Naive thymus-derived CD8-positive, alpha-beta T cell (primary cell): Measurements from ENCODE around the gene BTBD1. TPM values are rescaled to one million over a fixed set of nuclear protein-coding genes. Genes with fewer than 3 reads are reported as not detected.

ENCODE experiments used
- ATAC-seq, 2 donors: fragments of 150-1000 bp; cut with Tn5 transposase in 1 of 2; sonication (Bioruptor Pico), chemical (Tn5 transposase) in 1 of 2; 1 replicate in 1 of 2; 2 replicates in 1 of 2; pipeline ENCODE4 v1.10.0; 2021; ENCODE audit warnings: mild to moderate bottlenecking in 2 of 2, moderate library complexity in 2 of 2
- POLR2A ChIA-PET: fragments of 350-600 bp; sonication (Branson Sonifier 250); formaldehyde crosslinking; loops from one replicate; lab custom pipeline; 2021; ENCODE audit warnings: antibody characterized with exemption; lab: Charles Lee
- DNase-seq, 10 donors: peaks; one replicate each; pipeline versions ENCODE4 v3.0.0 to v3.0.0-alpha.2; 2020 to 2022
- H3K27ac Mint-ChIP-seq, 10 donors: one replicate each; pipeline ENCODE4 v1.8.0; 2020 to 2022; ENCODE audit warnings: mild to moderate bottlenecking in 10 of 10, mixed read lengths in 10 of 10, moderate library complexity in 4 of 10, inconsistent platforms in 1 of 10
- H3K27me3 Mint-ChIP-seq, 5 donors: one replicate each; pipeline ENCODE4 v1.8.0; 2021 to 2022; ENCODE audit warnings: mixed read lengths in 5 of 5
- H3K36me3 Mint-ChIP-seq, 3 donors: one replicate each; pipeline ENCODE4 v1.8.0; 2020 to 2022; ENCODE audit warnings: mixed read lengths in 3 of 3, mild to moderate bottlenecking in 2 of 3, inconsistent platforms in 1 of 3
- H3K4me1 Mint-ChIP-seq, 4 donors: one replicate each; pipeline ENCODE4 v1.8.0; 2021 to 2022; ENCODE audit warnings: mixed read lengths in 4 of 4
- H3K4me3 Mint-ChIP-seq, 10 donors: one replicate each; pipeline ENCODE4 v1.8.0; 2020 to 2022; ENCODE audit warnings: mild to moderate bottlenecking in 10 of 10, mixed read lengths in 10 of 10, moderate library complexity in 6 of 10, inconsistent platforms in 1 of 10
- H3K9me3 Mint-ChIP-seq, 9 donors: one replicate each; pipeline ENCODE4 v1.8.0; 2020 to 2022; ENCODE audit warnings: mixed read lengths in 9 of 9, mild to moderate bottlenecking in 3 of 9, inconsistent platforms in 1 of 9, moderate library complexity in 1 of 9
- microRNA-seq: library from miRNA; unstranded; fragments of <30 nt; microRNA quantifications from one replicate; pipeline ENCODE4 v1.2.0, GENCODE V29; 2022; ENCODE audit warnings: borderline microRNAs expressed
- polyA plus RNA-seq, 3 donors: library from polyadenylated mRNA; unstranded; fragments of 300-500 nt; fragmentation: Illumina TruSeq; gene quantifications; one replicate each; pipeline ENCODE4 v1.2.3, GENCODE V29; 2021
- total RNA-seq, 8 experiments: library from RNA in 2 of 8; stranded (reverse) in 2 of 8; gene quantifications; one replicate each; pipeline ENCODE4 v1.2.3 and lab custom pipeline; 2021 to 2026

The BTBD1 gene
- total and polyA plus RNA-seq, 5 experiments from 2014 or later = 36.0 to 43.3 (median 40.6) TPM

GRCh38 chr15:82977076-82977475 lies 90.0 kb downstream of the BTBD1 start:
- no peak for DNase-seq
- ATAC-seq = no peak
- Mint-ChIP-seq H3K9me3 (no peaks in the 10 kb centered on the region), H3K4me3 (no peak overlapping the region), H3K4me1 (peaks cover 0 to 4% (median 0%) of the 10 kb centered on the region in 4 donors), H3K36me3 (peaks cover 0 to 2% (median 2%) of the 10 kb centered on the region in 3 donors), H3K27me3 (no peaks in the 10 kb centered on the region), H3K27ac (no peak overlapping the region)
- POLR2A ChIA-PET = no interaction called here

DNA sequence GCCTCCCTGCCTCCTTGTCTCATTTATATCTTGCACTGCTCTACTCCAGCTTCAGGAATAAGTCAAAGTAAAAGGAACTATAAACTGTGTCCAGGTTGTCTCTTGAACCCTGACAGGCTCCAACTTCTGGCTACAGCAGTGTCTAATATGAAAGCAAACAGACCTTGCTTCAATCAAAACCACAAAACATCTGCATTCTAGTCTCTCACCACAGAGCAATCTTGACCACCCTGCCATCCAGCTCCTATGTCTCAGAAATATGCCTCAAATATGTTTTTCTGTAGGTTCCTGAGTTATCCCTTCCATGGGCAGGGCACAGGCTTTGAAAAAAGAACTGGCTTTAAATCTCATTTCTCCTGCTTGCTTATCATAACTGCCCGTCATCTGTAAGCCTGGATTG lies 94.1 kb downstream of the BTBD1 start:
- Mint-ChIP-seq H3K9me3 (no peaks in the 10 kb centered on the region), H3K36me3 (peaks cover 0 to 2% (median 0%) of the 10 kb centered on the region in 3 donors), H3K27ac (no peak overlapping the region), H3K4me3 (no peak overlapping the region), H3K4me1 (peaks cover 0 to 2% (median 0%) of the 10 kb centered on the region in 4 donors), H3K27me3 (no peaks in the 10 kb centered on the region)
- no peak for DNase-seq
- POLR2A ChIA-PET = no interaction called here
- no peak for ATAC-seq

- no peaks in the 10 kb centered on the region for H3K36me3 Mint-ChIP-seq
- H3K9me3 Mint-ChIP-seq = no peaks in the 10 kb centered on the region
- no peak for DNase-seq
- peaks cover 0 to 4% (median under 1%) of the 10 kb centered on the region in 4 donors for H3K4me1 Mint-ChIP-seq
- no peak for ATAC-seq
- no peaks in the 10 kb centered on the region for H3K27me3 Mint-ChIP-seq
- no peak overlapping the region for H3K4me3 Mint-ChIP-seq
- POLR2A ChIA-PET = interaction anchor here (0.6 kb wide), 1 partner anchor 582 kb away, joined by 5 read pairs; no protein-coding TSS in a partner anchor
- H3K27ac Mint-ChIP-seq = peak overlapping the region in 1 of 10 donors; percentile 4
These were observed 95.7 kb downstream of the BTBD1 start for GRCh38 chr15:82971218-82971984.

- DNase-seq = no peak
- Mint-ChIP-seq H3K27me3 (no peaks in the 10 kb centered on the region), H3K4me3 (no peak overlapping the region), H3K4me1 (peaks cover 0 to 4% (median 2%) of the 10 kb centered on the region in 4 donors), H3K27ac (no peak overlapping the region), H3K36me3 (no peaks in the 10 kb centered on the region), H3K9me3 (no peaks in the 10 kb centered on the region)
- POLR2A ChIA-PET = interaction anchor here (0.6 kb wide), 1 partner anchor 581 kb away, joined by 5 read pairs; no protein-coding TSS in a partner anchor
- ATAC-seq = no peak
These were observed 96.4 kb downstream of the BTBD1 start for GRCh38 chr15:82970696-82971095.

DNA sequence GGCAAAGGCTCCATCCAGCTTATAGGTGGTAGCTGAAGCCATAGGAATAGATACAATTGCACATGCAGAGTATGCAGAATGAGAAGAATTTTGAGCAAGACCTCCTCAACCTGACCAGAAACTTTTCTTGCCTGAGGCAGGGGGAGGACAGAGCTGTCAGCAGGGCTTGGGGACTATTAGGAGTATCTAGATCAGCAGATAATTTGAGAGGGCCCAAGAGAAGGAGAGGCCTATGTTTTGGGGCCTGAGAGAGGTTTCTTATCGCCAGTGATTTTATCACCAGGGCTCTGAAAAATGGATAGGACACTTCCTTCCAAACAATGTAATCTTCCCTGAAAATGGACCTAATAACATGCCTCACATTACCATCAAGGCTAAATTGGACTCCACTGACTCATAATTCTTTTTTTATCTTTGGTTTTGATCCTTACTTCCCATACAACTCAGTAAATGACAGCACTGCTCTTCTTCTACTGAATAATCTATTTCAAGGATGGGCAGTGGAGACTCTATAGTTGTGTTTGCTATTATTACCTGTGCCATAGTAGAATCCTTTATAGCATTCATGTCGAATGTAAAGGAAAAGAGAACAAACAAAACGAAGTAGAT lies 96.9 kb downstream of the BTBD1 start:
- DNase-seq = no peak
- POLR2A ChIA-PET = interaction anchor here (0.6 kb wide), 1 partner anchor 581 kb away, joined by 5 read pairs; no protein-coding TSS in a partner anchor
- H3K4me3 Mint-ChIP-seq = no peak overlapping the region
- peaks cover 0 to 4% (median 2%) of the 10 kb centered on the region in 4 donors for H3K4me1 Mint-ChIP-seq
- no peaks in the 10 kb centered on the region for H3K9me3 Mint-ChIP-seq
- no peaks in the 10 kb centered on the region for H3K36me3 Mint-ChIP-seq
- no peaks in the 10 kb centered on the region for H3K27me3 Mint-ChIP-seq
- H3K27ac Mint-ChIP-seq = no peak overlapping the region
- no peak for ATAC-seq

DNA sequence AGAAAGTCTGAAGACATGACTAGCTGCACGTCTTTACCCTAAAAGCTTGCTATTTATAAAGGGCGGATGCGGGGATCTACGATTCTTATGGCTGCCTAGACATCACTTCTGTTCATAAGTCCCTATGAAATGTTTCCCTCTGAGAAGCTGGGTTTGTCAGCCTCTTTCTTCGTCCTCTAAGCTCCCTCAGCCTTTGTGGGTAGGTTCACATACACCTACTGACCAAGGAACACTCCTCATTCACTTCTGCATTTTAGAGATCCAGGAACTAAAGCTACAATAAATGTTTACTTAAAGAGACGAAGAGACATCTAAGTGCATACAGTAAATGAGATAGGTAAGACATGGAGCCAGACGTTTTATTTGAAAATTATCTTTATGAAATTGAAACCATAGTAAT lies 97.7 kb downstream of the BTBD1 start:
- no peaks in the 10 kb centered on the region for H3K9me3 Mint-ChIP-seq
- no peaks in the 10 kb centered on the region for H3K27me3 Mint-ChIP-seq
- POLR2A ChIA-PET = no interaction called here
- DNase-seq (no peak), ATAC-seq (no peak)
- peaks cover 0 to 4% (median 2%) of the 10 kb centered on the region in 4 donors for H3K4me1 Mint-ChIP-seq
- H3K4me3 Mint-ChIP-seq = no peak overlapping the region
- no peak overlapping the region for H3K27ac Mint-ChIP-seq
- no peaks in the 10 kb centered on the region for H3K36me3 Mint-ChIP-seq

DNA sequence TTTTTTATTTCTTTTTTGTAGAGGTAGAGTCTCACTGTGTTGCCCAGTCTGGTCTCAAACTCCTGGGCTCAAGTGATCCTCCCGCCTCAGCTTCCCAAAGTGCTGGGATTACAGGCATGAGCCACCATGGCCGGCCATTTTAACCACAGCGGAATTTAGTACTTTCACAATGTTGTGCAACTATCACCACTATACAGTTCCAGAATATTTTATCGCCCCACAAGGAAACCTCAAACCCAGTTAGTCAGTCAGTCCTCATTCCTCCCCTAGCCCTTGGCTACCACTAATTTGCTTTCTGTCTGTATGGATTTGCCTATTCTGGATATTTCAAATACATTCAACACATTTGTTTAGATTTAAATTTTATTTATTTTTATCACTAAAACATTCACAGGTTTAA lies 99.0 kb downstream of the BTBD1 start:
- Mint-ChIP-seq H3K27me3 (no peaks in the 10 kb centered on the region), H3K36me3 (no peaks in the 10 kb centered on the region), H3K4me3 (no peak overlapping the region), H3K27ac (no peak overlapping the region), H3K9me3 (no peaks in the 10 kb centered on the region), H3K4me1 (peaks cover 0 to 4% (median 2%) of the 10 kb centered on the region in 4 donors)
- POLR2A ChIA-PET = no interaction called here
- ATAC-seq (no peak), DNase-seq (no peak)

GRCh38 chr15:82966671-82967071 lies 100.4 kb downstream of the BTBD1 start:
- H3K4me3 Mint-ChIP-seq = no peak overlapping the region

More at GRCh38 chr15:82966671-82967071, 100.4 kb downstream of the BTBD1 start:
- POLR2A ChIA-PET = no interaction called here
- ATAC-seq = no peak
- no peak for DNase-seq
- Mint-ChIP-seq H3K4me1 (peaks cover 0 to 4% (median 2%) of the 10 kb centered on the region in 4 donors), H3K36me3 (no peaks in the 10 kb centered on the region), H3K9me3 (no peaks in the 10 kb centered on the region), H3K27ac (no peak overlapping the region), H3K27me3 (no peaks in the 10 kb centered on the region)

Small RNAs within 50 kb of the gene (microRNA-seq; reads per million reads assigned to microRNA genes)
- gene MIR4515 = not detected

Other genes with a start within 250 kb of the BTBD1 start
- gene HOMER2, start 114.5 kb downstream of the BTBD1 start, total RNA-seq = 1 to 10 TPM; 6.1 to 6.2 TPM
- gene HOMER2, start 114.5 kb downstream of the BTBD1 start, polyA plus RNA-seq = 1 to 10 TPM in 2 of 3 donors, under 1 TPM in 1; 0.23 to 3.1 (median 1.7) TPM
- 10 to 100 TPM; 17.5 to 22.3 TPM for gene RAMAC, start 81.0 kb downstream of the BTBD1 start, total RNA-seq
- 10 to 100 TPM; 28.5 to 35.0 (median 31.7) TPM for gene RAMAC, start 81.0 kb downstream of the BTBD1 start, polyA plus RNA-seq
- 10 to 100 TPM; 48.4 to 49.9 TPM for gene C15orf40, start 55.6 kb downstream of the BTBD1 start, total RNA-seq
- gene C15orf40, start 55.6 kb downstream of the BTBD1 start, polyA plus RNA-seq = 10 to 100 TPM; 56.2 to 87.5 (median 67.8) TPM
- under 1 TPM; 0.34 to 0.58 TPM for gene TM6SF1, start 40.4 kb upstream of the BTBD1 start, total RNA-seq
- under 1 TPM in 2 of 3 donors, not detected in 1; 0.13 to 0.68 TPM for gene TM6SF1, start 40.4 kb upstream of the BTBD1 start, polyA plus RNA-seq
- 1 to 10 TPM; 2.9 to 3.1 TPM for gene HDGFL3, start 140.6 kb upstream of the BTBD1 start, total RNA-seq
- 1 to 10 TPM; 2.9 to 3.5 (median 3.0) TPM for gene HDGFL3, start 140.6 kb upstream of the BTBD1 start, polyA plus RNA-seq
- gene BNC1, start 217.4 kb upstream of the BTBD1 start, total RNA-seq = not detected
- gene BNC1, start 217.4 kb upstream of the BTBD1 start, polyA plus RNA-seq = not detected